ENCODE measurements around the gene NUDT17.

NUDT17 gene

DNA sequence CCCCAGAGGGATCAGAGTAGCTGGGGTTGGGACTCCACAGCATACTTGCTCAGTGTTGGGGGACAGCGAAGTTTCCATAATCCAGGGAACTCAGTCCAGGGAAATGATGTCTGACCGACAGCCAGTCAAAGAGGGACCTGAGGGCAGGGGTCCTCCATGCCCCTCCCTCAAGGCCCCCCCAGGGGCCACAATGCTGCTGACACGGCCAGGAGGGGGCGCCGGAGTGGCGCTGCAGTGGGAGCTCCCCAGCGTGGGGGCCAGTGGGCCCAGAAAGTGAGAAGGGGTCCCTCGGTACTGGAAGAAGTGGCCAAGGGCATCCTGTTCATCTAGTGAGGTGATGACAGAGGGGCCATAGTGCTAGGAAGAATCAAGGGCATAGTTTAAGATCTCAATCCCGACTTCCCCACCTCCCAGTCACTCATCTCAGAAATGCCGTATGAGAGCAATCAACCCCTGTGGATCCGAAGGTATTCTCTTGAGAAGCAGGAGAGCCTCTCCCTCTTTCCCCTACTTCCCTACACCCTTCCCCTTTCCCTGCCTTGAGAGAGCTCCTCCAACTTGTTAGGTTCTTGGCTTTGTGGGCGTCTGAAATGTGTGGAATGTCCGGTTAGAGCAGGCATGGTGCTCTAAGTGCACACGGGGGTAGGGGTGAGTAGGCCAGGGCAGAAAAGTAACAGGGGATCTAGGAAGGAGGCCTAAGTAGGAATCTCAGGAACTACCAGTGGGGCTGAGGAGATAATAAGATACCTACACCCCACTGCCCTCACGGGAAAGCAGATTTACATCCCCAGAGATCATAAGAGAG lies 4.1 kb downstream of the NUDT17 start:
- DNase-seq = no peak

DNA sequence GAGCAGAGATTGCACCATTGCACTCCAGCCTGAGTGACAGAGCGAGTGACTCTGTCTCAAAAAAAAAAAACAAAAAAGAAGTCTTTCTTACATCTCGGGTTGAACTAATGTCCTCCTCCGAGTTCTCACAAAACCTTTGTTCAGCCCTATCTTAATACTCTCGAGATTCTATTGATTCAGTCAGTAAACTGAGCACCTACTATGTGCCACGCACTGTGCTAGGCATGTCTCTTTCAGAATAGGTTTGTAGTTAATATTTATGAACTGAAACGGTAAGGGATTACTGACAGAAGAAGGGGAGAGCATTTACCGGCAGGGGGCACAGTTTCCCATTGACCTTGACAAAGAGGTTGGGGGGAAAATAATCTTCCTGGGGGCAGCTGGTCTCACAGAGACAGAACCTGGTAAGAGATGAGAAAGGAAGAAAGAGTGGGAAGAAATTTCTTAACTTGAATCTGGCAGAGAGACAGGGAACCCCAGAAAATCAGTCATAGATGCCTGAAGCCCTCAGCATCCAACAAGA lies 10.1 kb downstream of the NUDT17 start:
- no peak for DNase-seq

DNA sequence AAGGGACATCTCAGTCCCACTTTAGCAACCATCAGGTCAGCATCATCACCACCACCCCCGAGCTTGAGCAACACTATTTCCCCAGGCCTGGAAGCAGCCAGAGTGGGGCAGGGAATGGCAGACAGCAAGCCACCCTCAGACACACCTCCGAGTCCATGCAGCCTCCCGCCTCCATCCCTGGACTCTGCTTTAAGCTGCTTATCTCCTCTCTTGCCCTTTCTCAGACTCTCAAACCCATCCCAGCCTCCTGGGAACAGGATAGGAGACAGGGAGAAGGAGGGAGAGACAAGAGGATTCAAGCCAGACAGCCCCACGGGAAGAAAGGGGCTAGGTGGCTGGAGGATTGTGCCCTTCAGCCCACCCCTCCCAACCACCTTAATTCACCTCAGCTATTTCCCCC lies 11.7 kb downstream of the NUDT17 start:
- no peak for DNase-seq

GRCh38 chr1:145858238-145858900 lies 12.9 kb downstream of the NUDT17 start:
- no peak for DNase-seq

- DNase-seq = peak; percentile 85
Measured at GRCh38 chr1:145858901-145859490, 13.6 kb downstream of the NUDT17 start, which contains the start of gene PIAS3. PIAS3 (minus strand) TSS chr1:145859081; CDS start chr1:145858990, 91 bp downstream.

GRCh38 chr1:145859491-145860023 lies 14.1 kb downstream of the NUDT17 start:
- DNase-seq = peak; percentile 75

DNA sequence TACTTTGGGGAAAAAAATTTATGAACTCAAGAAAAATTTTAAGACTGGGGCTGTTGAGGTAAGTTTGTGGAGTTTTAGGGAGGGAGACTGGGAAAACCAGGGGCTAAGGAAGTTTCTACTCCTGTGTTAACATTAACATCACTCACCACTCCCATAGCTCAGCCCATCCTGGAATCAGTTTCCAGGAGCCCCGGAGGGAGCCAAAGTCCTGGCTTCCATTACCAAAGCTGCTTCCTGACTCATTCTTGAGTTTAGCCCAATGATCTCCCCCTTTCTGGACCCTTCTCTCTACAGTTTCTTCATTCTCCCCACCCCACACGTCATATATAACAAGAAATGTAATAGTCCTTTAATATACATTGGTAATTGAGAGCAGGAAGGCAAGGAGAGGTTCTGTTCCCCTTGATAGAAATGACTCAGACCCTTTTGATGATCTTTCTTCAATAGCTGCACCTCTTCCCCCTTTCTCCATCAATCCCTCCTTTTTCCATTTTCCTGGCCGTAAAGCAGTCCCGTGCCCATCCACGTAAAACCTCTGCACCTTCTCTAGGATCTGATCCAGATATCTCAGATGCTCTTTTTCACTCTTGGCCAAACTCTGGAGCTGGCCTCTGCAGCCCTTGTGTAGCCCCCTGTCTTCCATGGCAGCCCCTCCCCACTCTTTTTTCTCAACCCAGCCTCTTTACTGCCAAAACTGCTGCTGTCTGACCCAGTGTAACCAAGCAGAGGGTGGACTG lies 18.0 kb downstream of the NUDT17 start:
- no peak for DNase-seq

DNA sequence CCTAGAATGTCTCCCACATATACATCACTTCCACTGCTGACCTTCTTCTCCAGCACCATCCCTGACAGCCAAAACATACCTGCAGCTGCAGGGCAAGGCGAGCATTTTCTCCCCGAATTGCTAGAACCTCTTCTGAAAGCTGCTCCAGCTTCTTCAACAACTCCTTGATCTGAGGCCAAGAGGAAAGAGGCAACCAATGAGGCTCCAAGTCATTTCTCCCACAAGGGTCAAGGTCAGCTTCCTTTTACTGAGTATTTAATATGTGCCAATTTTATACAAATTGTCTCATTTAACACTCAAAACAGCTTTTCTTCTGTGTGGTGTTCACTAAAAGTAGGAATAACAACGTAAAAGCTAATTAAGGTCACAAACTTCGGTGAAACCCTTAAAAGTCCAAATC lies 22.8 kb downstream of the NUDT17 start:
- DNase-seq = no peak

- peak; percentile 50 for DNase-seq
Measured at GRCh38 chr1:145871994-145872924, 26.8 kb downstream of the NUDT17 start.

DNA sequence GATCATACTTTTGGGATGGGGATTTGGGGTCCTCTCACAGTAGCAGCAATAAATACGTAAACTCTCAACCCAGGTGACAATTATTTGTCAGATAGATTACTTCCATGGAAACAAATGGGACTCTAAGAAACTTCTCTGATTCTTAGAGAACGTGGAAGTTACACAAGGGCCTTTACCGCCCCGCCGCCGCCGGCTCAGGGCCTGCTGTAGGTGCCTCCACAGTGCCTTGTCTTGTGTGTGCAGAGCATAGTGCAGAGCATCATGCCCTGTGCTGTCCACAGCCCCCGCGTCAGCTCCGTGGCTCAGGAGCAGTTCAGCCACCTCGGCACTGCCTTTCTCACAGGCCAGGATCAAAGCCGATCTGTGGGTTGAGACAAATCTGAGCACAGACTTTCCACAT lies 29.2 kb downstream of the NUDT17 start:
- no peak for DNase-seq

GRCh38 chr1:145877923-145878486 lies 32.6 kb downstream of the NUDT17 start:
- no peak for DNase-seq

GRCh38 chr1:145878724-145879123 lies 33.3 kb downstream of the NUDT17 start:
- DNase-seq = no peak

DNA sequence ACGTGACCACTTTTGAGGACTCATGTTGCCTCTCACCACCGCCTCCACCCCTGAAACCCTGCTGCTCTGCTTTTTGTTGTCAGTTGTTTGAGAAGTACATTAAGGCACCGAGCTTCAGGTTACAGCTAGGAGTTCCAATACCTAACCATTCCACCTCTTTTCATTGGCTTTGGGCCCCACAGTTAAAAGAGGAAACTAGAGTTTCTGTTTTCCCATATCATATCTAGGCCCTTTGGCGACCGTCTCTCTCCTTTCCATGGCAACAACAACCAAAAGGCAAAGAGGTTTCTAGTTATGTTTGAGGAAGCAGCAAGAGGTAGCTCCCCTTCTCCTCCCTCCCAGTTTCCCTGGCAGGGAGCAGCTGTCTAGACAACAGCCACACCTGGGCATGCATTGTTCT lies 34.3 kb downstream of the NUDT17 start:
- DNase-seq = no peak

DNA sequence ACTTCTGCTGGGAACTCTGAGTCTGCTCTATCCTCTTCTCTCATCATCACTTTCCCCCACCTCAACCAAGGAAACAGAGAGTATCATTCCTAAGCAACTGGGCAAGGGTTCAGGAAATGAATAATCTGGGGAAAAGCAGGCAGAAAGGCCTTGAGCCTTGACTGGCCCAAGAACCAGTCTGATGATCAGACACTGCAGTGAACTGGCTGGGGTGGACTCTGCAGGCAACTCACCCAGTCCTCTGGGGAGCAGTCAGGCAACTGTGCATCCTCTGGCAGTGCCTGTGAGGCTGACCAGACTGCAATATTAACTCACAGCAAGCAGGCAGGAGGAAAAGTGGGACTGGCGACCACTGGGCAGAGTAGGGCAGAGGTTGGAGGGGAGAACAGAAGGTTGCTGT lies 39.2 kb downstream of the NUDT17 start:
- DNase-seq = no peak

DNA sequence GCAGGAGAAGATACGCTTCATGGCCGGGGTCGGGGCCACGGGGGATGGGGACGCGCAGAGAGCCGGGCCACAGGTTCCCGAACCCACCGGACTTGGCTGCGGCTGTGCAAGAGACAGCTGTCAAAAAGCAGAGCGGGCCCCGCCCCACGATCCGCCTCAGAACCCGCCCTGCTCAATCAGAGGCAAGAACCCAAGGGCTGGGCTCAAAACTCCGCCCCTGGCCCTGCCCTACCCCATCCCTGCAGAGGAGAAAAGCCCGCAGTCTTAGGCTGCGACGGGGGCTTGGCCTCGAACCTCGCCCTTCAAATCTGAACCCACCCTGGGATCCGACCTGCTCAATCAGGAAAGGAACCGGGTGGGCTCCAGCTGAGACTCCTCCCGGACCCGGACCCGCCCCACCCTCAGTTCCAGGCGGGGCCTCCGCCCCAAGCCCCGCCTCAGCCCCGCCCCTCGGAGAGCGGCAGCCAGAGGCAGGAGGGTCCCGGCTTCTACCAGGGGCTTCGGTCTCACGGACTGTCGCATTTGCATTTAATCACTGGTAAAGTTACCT lies 40.4 kb downstream of the NUDT17 start, which contains the start of gene ANKRD35:
Gene ANKRD35, minus strand, starts transcription at position 129 of the 550 bp plus-strand sequence. Its CDS starts 108 bp downstream, at position 21.
- DNase-seq = peak; percentile 90

GRCh38 chr1:145886390-145886789 lies 41.0 kb downstream of the NUDT17 start:
- no peak for DNase-seq

DNA sequence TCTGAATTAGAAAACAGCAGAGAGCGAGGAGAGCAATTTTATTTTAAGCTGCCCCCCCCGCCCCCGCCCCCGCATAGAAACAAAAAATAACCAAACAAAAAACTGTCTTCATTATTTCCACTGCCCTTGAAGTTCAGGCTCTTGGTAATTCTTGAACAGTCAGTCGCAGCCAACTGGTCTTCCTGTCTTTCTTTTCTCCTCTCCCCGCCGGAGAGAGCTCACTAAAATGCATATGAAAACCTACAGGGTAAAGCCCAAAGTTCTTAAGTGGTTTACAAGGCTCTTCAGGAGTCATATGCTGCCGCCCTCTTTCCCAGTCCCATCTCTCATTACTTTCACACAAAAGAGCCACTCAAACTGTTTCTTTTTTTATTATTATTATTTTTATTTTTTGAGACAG lies 41.4 kb downstream of the NUDT17 start:
- DNase-seq = no peak

GRCh38 chr1:145887631-145888030 lies 42.2 kb downstream of the NUDT17 start:
- no peak for DNase-seq

DNA sequence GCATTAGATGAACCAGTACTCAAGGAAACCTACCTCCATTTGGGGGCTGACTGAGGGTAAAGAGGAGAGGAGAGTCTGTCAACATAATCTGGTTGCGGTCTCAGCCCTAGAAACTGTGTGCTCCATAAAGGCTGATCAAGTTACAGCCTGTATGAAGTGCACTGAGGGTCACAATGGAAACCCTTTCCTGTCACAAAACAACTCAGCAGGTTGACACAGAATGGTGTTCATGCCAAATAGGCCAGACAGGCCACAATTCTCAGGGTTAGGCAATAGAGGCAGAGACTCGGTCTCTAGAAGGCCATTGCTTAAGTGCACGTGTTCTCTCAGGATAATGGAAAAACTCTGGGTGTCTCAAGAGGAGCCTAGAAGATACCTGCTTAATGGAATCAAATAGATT lies 44.3 kb downstream of the NUDT17 start:
- no peak for DNase-seq

DNA sequence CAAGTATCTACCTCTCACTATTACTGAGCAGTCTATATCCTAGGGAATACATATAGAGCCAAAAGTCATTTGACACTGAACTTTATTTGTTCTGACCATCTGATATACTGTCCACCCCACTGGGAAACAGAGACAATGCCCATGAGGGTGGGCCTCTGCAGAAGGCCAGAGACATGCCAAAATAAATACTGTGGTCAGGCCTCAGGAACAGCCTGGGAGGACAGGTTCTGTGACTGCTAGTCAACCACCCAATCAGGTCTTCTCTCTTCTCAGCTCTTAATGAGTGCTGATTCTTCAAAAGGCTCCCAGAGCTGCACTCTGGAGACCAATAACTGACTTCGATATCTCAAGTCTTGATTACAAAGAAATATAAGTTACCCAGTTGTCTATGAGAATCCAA lies 45.7 kb downstream of the NUDT17 start:
- DNase-seq = no peak
